Fibroblast of lung (primary cell): ENCODE results near the gene NCBP3. TPM values are rescaled to one million over a fixed set of nuclear protein-coding genes. Genes with fewer than 3 reads are reported as not detected.
A peak's percentile ranks its signal among the peaks of the same experiment; 100 is the strongest.

ENCODE experiments used
- DNase-seq, 2 donors: peaks; one replicate each; pipeline versions ENCODE4 v3.0.0 to v3.0.0-alpha.2; 2010; ENCODE audit warnings: low read depth in 2 of 2
- H2AFZ ChIP-seq: 2 replicates; pipeline ENCODE4 v1.5.1; 2012; ENCODE audit warnings: low read length, control low read depth, inconsistent platforms
- H3K27ac ChIP-seq: 2 replicates; pipeline ENCODE4 v1.5.1; 2011; ENCODE audit warnings: low read length, control low read depth; ENCODE audit not compliant: insufficient read depth
- H3K27me3 ChIP-seq: 2 replicates; pipeline ENCODE4 v1.5.1; 2011; ENCODE audit warnings: mild to moderate bottlenecking, low read length; ENCODE audit not compliant: control insufficient read depth, insufficient read depth
- H3K36me3 ChIP-seq: 2 replicates; pipeline ENCODE4 v1.5.1; 2011; ENCODE audit warnings: low read length; ENCODE audit not compliant: control insufficient read depth, insufficient read depth
- H3K4me1 ChIP-seq: 2 replicates; pipeline ENCODE4 v1.5.1; 2011; ENCODE audit warnings: low read length; ENCODE audit not compliant: control insufficient read depth, insufficient read depth; ENCODE audit errors: extremely low read depth
- H3K4me2 ChIP-seq: 2 replicates; pipeline ENCODE4 v1.5.1; 2011; ENCODE audit warnings: low read length, control low read depth; ENCODE audit not compliant: insufficient read depth; ENCODE audit errors: extremely low read depth
- H3K4me3 ChIP-seq, 4 experiments: fragments of 200-600 bp in 1 of 4; sonication (generic) in 1 of 4; replicated peaks in 1 of 4; 2 replicates each; pipeline ENCODE4 v1.5.1; 2011 to 2016; ENCODE audit warnings: low read length in 4 of 4, low read depth in 3 of 4, mild to moderate bottlenecking in 3 of 4, control low read depth in 2 of 4, inconsistent platforms in 1 of 4, mixed read lengths in 1 of 4; ENCODE audit not compliant: insufficient read depth in 1 of 4; ENCODE audit errors: control extremely low read depth in 1 of 4
- H3K79me2 ChIP-seq: 2 replicates; pipeline ENCODE4 v1.5.1; 2012; ENCODE audit warnings: mild to moderate bottlenecking, low read length, inconsistent platforms; ENCODE audit not compliant: control insufficient read depth, insufficient read depth
- H3K9ac ChIP-seq: 2 replicates; pipeline ENCODE4 v1.5.1; 2011; ENCODE audit warnings: mild to moderate bottlenecking, low read length, control low read depth; ENCODE audit not compliant: insufficient read depth
- H3K9me3 ChIP-seq: 2 replicates; pipeline ENCODE4 v1.5.1; 2012; ENCODE audit warnings: low read depth, low read length; ENCODE audit not compliant: control insufficient read depth, insufficient read depth
- H4K20me1 ChIP-seq: 2 replicates; pipeline ENCODE4 v1.5.1; 2011; ENCODE audit warnings: low read length; ENCODE audit not compliant: control insufficient read depth, insufficient read depth; ENCODE audit errors: extremely low read depth
- EZH2 ChIP-seq: IDR thresholded peaks from 2 replicates; pipeline ENCODE4 v1.5.1; 2012; ENCODE audit warnings: low read length, control low read depth, mild to moderate bottlenecking; ENCODE audit errors: missing control alignments
- polyA plus RNA-seq, 2 donors: library from polyadenylated mRNA; depleted of rRNA in 1 of 2; stranded (reverse) in 1 of 2; unstranded in 1 of 2; fragments of >200 nt; gene quantifications; 2 replicates each; pipeline ENCODE4 v1.2.1, GENCODE V29; 2011 to 2012; ENCODE audit warnings: missing spikeins in 1 of 2
- total RNA-seq: library from RNA; depleted of rRNA; stranded (reverse); fragments of >200 nt; gene quantifications from 2 replicates; pipeline ENCODE4 v1.2.1, GENCODE V29; 2014
- TF ChIP-seq, protein P1 (sequence below), 2 donors: IDR thresholded peaks in 1 of 2; conservative IDR thresholded peaks in 1 of 2; 1 replicate in 1 of 2; 2 replicates in 1 of 2; pipeline ENCODE4 v1.5.1; 2011 to 2012; ENCODE audit warnings: low read length in 2 of 2, control low read depth in 1 of 2, inconsistent platforms in 1 of 2, low read depth in 1 of 2, mild to moderate bottlenecking in 1 of 2

NCBP3 gene
- total and polyA plus RNA-seq, 2 donors (not counting 1 experiment from before 2014, with no cell fraction given): 20.4 to 23.3 TPM

DNA sequence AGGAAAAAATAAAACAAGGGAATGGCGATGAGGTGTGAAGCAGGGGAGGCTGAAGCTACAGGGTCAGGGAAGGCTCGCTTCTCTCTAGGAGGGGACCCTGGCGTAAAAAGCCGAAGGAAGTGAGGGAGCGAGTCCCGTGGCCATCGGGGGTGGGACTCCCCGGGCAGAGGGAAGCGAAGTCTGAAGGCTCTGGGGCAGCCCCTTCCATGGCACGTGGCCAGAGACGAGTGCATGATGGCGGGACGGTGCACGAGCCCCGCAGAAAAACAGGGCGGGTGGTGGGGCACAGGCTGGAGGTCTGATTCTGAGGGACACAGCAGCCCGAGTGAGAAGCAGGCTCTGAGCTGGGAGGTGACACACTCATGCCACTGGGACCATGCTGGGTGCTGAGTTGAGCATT, 21.1 kb upstream of the NCBP3 start:
- Histone ChIP-seq H3K4me3 (no peak overlapping the region), H4K20me1 (no peaks in the 10 kb centered on the region)
- no peak for TF ChIP-seq EZH2
- TF ChIP-seq, protein P1, sequence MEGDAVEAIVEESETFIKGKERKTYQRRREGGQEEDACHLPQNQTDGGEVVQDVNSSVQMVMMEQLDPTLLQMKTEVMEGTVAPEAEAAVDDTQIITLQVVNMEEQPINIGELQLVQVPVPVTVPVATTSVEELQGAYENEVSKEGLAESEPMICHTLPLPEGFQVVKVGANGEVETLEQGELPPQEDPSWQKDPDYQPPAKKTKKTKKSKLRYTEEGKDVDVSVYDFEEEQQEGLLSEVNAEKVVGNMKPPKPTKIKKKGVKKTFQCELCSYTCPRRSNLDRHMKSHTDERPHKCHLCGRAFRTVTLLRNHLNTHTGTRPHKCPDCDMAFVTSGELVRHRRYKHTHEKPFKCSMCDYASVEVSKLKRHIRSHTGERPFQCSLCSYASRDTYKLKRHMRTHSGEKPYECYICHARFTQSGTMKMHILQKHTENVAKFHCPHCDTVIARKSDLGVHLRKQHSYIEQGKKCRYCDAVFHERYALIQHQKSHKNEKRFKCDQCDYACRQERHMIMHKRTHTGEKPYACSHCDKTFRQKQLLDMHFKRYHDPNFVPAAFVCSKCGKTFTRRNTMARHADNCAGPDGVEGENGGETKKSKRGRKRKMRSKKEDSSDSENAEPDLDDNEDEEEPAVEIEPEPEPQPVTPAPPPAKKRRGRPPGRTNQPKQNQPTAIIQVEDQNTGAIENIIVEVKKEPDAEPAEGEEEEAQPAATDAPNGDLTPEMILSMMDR (conservative IDR thresholded peaks at IDR 0.05 in 1 of 2, IDR thresholded peaks at IDR 0.05 in 1 of 2; ENCODE audit: low read depth in 1 of 2, low read length in 2 of 2): no peak

DNA sequence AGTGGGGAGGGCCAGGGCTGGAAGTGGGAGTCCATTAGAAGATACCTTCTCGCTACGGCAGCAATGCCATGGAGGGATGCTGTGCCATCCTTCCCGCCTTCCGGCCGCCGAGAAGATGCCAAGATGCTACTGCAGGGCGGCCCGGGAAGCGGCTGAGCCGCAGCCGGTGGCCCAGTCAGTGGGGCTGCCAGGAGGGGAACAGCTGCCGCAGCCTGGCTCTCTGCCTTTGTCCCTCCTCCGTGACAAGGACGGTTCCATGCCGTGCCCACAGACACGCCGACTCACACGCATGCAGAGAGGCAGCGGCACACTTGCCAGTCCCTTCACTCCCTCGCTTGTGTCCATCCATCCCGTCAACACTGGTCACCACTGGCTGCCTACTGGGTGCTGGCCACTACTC, 20.2 kb upstream of the NCBP3 start:
- H3K36me3 ChIP-seq: no peaks in the 10 kb centered on the region
- no peaks in the 10 kb centered on the region for H3K27me3 ChIP-seq
- H4K20me1 ChIP-seq: no peaks in the 10 kb centered on the region
- no peak overlapping the region for H2AFZ ChIP-seq
- DNase-seq: no peak
- H3K9ac ChIP-seq: no peak overlapping the region
- no peak overlapping the region for H3K4me2 ChIP-seq
- TF ChIP-seq EZH2: no peak
- TF ChIP-seq, protein P1 (conservative IDR thresholded peaks at IDR 0.05 in 1 of 2, IDR thresholded peaks at IDR 0.05 in 1 of 2; ENCODE audit: low read depth in 1 of 2, low read length in 2 of 2): no peak
- no peaks in the 10 kb centered on the region for H3K79me2 ChIP-seq
- H3K4me3 ChIP-seq: no peak overlapping the region
- H3K4me1 ChIP-seq: peaks cover 2% of the 10 kb centered on the region
- no peak overlapping the region for H3K27ac ChIP-seq
- H3K9me3 ChIP-seq: no peaks in the 10 kb centered on the region

More for the DNA sequence above, 21.1 kb upstream of the NCBP3 start:
- H3K9ac ChIP-seq: no peak overlapping the region
- no peak for DNase-seq
- H3K4me1 ChIP-seq: peaks cover 2% of the 10 kb centered on the region
- no peaks in the 10 kb centered on the region for H3K9me3 ChIP-seq
- no peaks in the 10 kb centered on the region for H3K36me3 ChIP-seq
- H3K27ac ChIP-seq: no peak overlapping the region
- no peaks in the 10 kb centered on the region for H3K27me3 ChIP-seq
- no peak overlapping the region for H3K4me2 ChIP-seq
- H3K79me2 ChIP-seq: no peaks in the 10 kb centered on the region
- no peak overlapping the region for H2AFZ ChIP-seq

DNA sequence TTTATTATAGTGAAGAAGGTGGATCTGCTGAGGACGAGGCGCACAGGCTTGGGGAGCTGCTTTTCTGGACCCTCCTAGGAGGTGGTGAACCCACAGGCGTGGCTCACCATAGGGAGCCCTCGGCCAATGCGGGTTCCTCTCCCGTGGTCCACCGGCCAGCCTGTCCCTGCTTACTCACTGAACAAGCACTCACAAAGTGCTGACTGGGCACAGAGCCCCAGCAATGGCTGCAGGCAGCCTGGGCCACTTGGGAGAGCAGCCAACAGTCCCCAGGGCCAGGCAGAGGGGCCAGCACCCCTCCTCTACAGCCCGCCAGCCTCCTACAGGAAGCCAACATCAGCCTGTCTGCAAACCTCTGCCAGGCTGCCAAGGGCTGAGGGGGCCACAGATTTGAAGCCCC, 19.1 kb upstream of the NCBP3 start:
- H3K4me1 ChIP-seq: peaks cover 2% of the 10 kb centered on the region
- peak overlapping the region; percentile 35 for H3K4me2 ChIP-seq
- no peaks in the 10 kb centered on the region for H4K20me1 ChIP-seq
- no peak overlapping the region for H3K4me3 ChIP-seq
- no peak overlapping the region for H3K27ac ChIP-seq
- no peaks in the 10 kb centered on the region for H3K36me3 ChIP-seq
- DNase-seq: peak in 1 of 2 donors; percentile 81
- H3K79me2 ChIP-seq: no peaks in the 10 kb centered on the region
- no peaks in the 10 kb centered on the region for H3K27me3 ChIP-seq
- no peak overlapping the region for H2AFZ ChIP-seq
- H3K9ac ChIP-seq: no peak overlapping the region
- TF ChIP-seq, protein P1 (conservative IDR thresholded peaks at IDR 0.05 in 1 of 2, IDR thresholded peaks at IDR 0.05 in 1 of 2; ENCODE audit: low read depth in 1 of 2, low read length in 2 of 2): no peak
- TF ChIP-seq EZH2: no peak
- H3K9me3 ChIP-seq: no peaks in the 10 kb centered on the region
